Measurements from ENCODE around the gene TNIK.
"Not testable (repeated sequence)": the region's sequence is repeated elsewhere in the genome, so short reads cannot be mapped to it uniquely, and the experiment has no call there.

Gene TNIK

DNA sequence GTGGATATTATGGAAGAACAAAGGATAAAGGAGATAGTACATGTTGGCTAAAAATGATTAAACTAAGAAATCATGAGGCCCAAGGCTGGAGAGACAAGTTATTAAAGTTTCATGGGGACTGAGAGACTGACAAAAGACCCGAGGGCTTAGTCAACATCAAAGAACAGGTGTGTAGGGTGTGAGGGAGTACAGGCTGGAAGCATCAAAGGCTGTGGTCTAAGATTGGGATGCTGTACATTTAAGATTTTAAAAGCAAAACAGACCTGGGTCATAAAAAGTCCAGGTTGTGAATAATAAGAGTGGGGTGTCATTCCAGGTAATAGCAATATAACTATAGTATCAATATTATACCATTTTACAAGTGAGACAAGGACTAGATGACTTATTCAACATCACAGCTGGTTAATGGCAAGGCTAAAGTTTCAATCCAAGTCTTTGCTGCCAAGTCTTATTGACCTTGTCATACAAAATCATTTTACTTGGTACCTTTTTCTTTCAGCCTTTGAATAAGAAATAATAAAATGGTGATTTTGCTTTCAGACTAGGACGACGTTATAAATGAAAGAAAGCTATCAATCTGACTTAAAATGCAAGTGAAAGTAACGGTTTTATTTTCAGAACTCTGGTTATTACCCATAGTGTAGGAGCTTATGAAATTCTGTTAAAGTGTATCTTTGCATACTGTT, 211.6 kb downstream of the TNIK start:
- no peak overlapping the region for H2AFZ ChIP-seq (ENCODE audit: low read depth, low read length)
- H3K79me2 ChIP-seq (ENCODE audit: low read length): peaks cover 73% of the 10 kb centered on the region
- TF ChIP-seq, protein P1, sequence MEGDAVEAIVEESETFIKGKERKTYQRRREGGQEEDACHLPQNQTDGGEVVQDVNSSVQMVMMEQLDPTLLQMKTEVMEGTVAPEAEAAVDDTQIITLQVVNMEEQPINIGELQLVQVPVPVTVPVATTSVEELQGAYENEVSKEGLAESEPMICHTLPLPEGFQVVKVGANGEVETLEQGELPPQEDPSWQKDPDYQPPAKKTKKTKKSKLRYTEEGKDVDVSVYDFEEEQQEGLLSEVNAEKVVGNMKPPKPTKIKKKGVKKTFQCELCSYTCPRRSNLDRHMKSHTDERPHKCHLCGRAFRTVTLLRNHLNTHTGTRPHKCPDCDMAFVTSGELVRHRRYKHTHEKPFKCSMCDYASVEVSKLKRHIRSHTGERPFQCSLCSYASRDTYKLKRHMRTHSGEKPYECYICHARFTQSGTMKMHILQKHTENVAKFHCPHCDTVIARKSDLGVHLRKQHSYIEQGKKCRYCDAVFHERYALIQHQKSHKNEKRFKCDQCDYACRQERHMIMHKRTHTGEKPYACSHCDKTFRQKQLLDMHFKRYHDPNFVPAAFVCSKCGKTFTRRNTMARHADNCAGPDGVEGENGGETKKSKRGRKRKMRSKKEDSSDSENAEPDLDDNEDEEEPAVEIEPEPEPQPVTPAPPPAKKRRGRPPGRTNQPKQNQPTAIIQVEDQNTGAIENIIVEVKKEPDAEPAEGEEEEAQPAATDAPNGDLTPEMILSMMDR (IDR thresholded peaks at IDR 0.05; ENCODE audit: low read depth, low read length): no peak
- no peak for TF ChIP-seq EZH2phosphoT487 (IDR thresholded peaks at IDR 0.05; ENCODE audit: low read depth)
- peak overlapping the region; percentile 23 for H3K4me3 ChIP-seq (ENCODE audit: low read length)
- peak overlapping the region; percentile 97 for H3K27ac ChIP-seq (ENCODE audit: low read length)
- H3K9ac ChIP-seq (ENCODE audit: low read length): peak overlapping the region; percentile 77
- no peaks in the 10 kb centered on the region for H4K20me1 ChIP-seq (ENCODE audit: insufficient read depth, low read length)
- peaks cover 85% of the 10 kb centered on the region for H3K4me1 ChIP-seq (ENCODE audit: low read length)
- peak overlapping the region; percentile 57 for H3K4me2 ChIP-seq (ENCODE audit: low read length)
- H3K36me3 ChIP-seq (replicated peaks; ENCODE audit: low read depth, low read length): peaks cover 4% of the 10 kb centered on the region
- no peaks in the 10 kb centered on the region for H3K9me3 ChIP-seq (ENCODE audit: insufficient read depth, low read length)
- no peaks in the 10 kb centered on the region for H3K27me3 ChIP-seq (ENCODE audit: low read depth, low read length)

DNA sequence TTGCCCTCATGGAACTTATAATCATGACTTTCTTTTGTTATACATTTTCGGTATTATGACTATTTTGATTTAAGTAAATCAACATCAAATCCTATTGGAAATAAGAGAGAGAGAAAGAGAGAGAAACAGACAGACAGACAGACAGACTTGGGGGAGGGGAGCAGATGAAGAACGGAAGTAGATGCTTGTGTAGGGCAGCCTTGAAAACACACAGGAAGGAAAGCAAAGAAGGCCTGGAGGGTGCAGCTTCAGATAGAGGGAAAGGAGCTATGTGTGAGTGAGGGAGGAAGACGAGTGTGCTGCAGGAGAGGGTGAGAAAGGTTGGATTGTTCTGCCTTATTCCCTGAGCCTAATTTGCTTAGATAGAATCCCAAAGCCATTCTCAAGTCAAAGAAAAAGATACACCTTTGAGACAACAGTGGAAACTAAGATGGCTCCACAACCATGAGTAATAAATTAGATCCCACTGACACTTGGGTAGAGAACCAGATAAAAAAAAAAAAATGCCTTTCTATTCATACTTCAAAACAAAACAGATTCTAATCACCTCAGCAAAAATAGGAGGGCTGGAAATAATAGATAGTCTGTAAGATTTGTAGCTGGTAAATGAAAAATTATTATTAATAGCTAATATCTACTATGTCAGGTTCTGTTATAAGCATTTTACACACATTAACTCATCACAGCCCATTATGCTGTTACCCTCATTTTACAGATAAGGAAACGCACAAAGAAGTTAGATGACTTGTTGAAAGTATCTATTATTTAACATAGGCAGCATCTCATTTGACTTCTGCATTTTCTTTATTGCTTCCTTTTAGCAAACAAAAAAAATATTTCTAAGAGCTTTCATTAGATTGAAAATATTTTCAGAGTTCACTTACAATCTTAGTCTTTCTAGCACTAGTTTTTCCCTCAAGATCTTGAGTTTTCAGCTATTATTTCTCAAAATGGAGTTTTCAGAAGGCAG, 214.1 kb downstream of the TNIK start:
- Histone ChIP-seq H3K27me3 (ENCODE audit: low read depth, low read length) (no peaks in the 10 kb centered on the region), H4K20me1 (ENCODE audit: insufficient read depth, low read length) (no peaks in the 10 kb centered on the region), H2AFZ (ENCODE audit: low read depth, low read length) (no peak overlapping the region), H3K4me3 (ENCODE audit: low read length) (no peak overlapping the region), H3K4me1 (ENCODE audit: low read length) (peaks cover 72% of the 10 kb centered on the region), H3K79me2 (ENCODE audit: low read length) (peaks cover 54% of the 10 kb centered on the region), H3K9ac (ENCODE audit: low read length) (0 out of 2 replicates have a peak overlapping the region, but pooled peaks have one; percentile 77), H3K4me2 (ENCODE audit: low read length) (peak overlapping the region; percentile 57; the same call in 1 of the 2 replicates), H3K36me3 (replicated peaks; ENCODE audit: low read depth, low read length) (peaks cover 4% of the 10 kb centered on the region), H3K9me3 (ENCODE audit: insufficient read depth, low read length) (no peaks in the 10 kb centered on the region), H3K27ac (ENCODE audit: low read length) (peak overlapping the region; percentile 97)
- no peak for TF ChIP-seq EZH2phosphoT487 (IDR thresholded peaks at IDR 0.05; ENCODE audit: low read depth)

DNA sequence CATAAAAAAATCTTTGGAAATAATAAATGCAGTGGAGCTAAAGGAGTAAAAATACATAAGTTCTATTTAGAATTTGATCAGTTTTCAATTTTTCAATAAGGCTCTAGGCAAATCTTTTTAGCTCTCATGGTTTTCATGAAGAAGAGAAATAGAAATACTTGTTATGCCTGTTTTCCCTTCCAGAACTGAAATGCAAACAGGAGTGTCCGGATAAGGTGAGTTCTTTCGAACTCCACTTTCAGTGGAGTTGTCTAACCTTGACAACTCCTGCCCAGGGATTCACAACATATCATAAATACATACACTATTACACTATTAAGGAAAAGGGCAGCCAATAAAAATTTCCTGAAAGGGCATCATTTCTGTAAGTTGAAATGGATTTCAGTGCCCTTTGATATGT, 217.3 kb downstream of the TNIK start:
- H3K4me2 ChIP-seq (ENCODE audit: low read length): no peak overlapping the region
- H4K20me1 ChIP-seq (ENCODE audit: insufficient read depth, low read length): no peaks in the 10 kb centered on the region
- no peaks in the 10 kb centered on the region for H3K9me3 ChIP-seq (ENCODE audit: insufficient read depth, low read length)
- H3K27ac ChIP-seq (ENCODE audit: low read length): no peak overlapping the region
- no peak overlapping the region for H3K4me3 ChIP-seq (ENCODE audit: low read length)
- TF ChIP-seq EZH2phosphoT487 (IDR thresholded peaks at IDR 0.05; ENCODE audit: low read depth): no peak
- TF ChIP-seq, protein P1 (IDR thresholded peaks at IDR 0.05; ENCODE audit: low read depth, low read length): no peak
- H3K4me1 ChIP-seq (ENCODE audit: low read length): peaks cover 49% of the 10 kb centered on the region
- H3K9ac ChIP-seq (ENCODE audit: low read length): no peak overlapping the region
- H2AFZ ChIP-seq (ENCODE audit: low read depth, low read length): no peak overlapping the region
- peaks cover 32% of the 10 kb centered on the region for H3K79me2 ChIP-seq (ENCODE audit: low read length)
- peaks cover 4% of the 10 kb centered on the region for H3K36me3 ChIP-seq (replicated peaks; ENCODE audit: low read depth, low read length)
- H3K27me3 ChIP-seq (ENCODE audit: low read depth, low read length): no peaks in the 10 kb centered on the region

DNA sequence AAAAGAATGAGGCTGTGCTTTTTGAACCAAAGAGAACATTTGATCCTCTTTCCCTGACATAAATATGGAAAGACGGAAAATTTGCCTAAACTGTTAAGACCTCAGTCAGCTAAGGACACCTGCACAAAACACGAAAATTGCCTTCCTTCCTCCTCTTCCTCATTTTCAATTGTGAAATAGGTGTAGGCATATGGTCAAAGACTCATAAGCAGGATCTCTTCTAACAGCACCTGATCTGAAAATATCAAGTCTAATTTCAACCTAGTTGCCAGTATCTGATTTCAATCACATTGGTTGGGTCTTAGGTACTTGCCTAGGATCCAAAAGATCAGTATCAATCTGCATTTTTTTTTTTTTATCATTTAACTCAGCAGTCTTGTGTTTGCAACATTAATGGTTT, 218.0 kb downstream of the TNIK start:
- no peak for TF ChIP-seq EZH2phosphoT487 (IDR thresholded peaks at IDR 0.05; ENCODE audit: low read depth)
- TF ChIP-seq, protein P1 (IDR thresholded peaks at IDR 0.05; ENCODE audit: low read depth, low read length): no peak
- no peak overlapping the region; the same call in 1 of the 2 replicates for H3K9ac ChIP-seq (ENCODE audit: low read length)
- peaks cover 4% of the 10 kb centered on the region for H3K36me3 ChIP-seq (replicated peaks; ENCODE audit: low read depth, low read length)
- no peaks in the 10 kb centered on the region for H3K27me3 ChIP-seq (ENCODE audit: low read depth, low read length)
- no peak overlapping the region for H3K4me3 ChIP-seq (ENCODE audit: low read length)
- H3K9me3 ChIP-seq (ENCODE audit: insufficient read depth, low read length): no peaks in the 10 kb centered on the region
- H3K27ac ChIP-seq (ENCODE audit: low read length): peak overlapping the region; percentile 46
- no peak overlapping the region for H2AFZ ChIP-seq (ENCODE audit: low read depth, low read length)
- peaks cover 24% of the 10 kb centered on the region for H3K79me2 ChIP-seq (ENCODE audit: low read length)
- H3K4me1 ChIP-seq (ENCODE audit: low read length): peaks cover 42% of the 10 kb centered on the region
- H3K4me2 ChIP-seq (ENCODE audit: low read length): peak overlapping the region; percentile 30
- H4K20me1 ChIP-seq (ENCODE audit: insufficient read depth, low read length): no peaks in the 10 kb centered on the region

DNA sequence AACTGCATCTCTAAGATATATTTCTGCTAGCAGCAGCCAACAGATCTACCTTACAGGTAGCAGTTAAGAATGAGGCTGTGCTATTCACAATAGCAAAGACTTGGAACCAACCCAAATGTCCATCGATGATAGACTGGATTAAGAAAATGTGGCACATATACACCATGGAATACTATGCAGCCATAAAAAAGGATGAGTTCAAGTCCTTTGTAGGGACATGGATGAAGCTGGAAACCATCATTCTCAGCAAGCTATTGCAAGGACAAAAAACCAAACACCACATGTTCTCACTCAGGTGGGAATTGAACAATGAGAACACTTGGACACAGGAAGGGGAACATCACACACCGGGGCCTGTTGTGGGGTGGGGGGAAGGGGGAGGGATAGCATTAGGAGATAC, 218.6 kb downstream of the TNIK start:
- H3K4me2 ChIP-seq (ENCODE audit: low read length); H3K9me3 ChIP-seq (ENCODE audit: insufficient read depth, low read length); H3K27me3 ChIP-seq (ENCODE audit: low read depth, low read length); H4K20me1 ChIP-seq (ENCODE audit: insufficient read depth, low read length); H3K9ac ChIP-seq (ENCODE audit: low read length); H3K27ac ChIP-seq (ENCODE audit: low read length); H3K36me3 ChIP-seq (replicated peaks; ENCODE audit: low read depth, low read length); H3K4me3 ChIP-seq (ENCODE audit: low read length); H2AFZ ChIP-seq (ENCODE audit: low read depth, low read length): not testable (repeated sequence)
- Histone ChIP-seq H3K4me1 (ENCODE audit: low read length) (peaks cover 37% of the 10 kb centered on the region), H3K79me2 (ENCODE audit: low read length) (peaks cover 19% of the 10 kb centered on the region)
